Vagina (tissue), 2 donors: ENCODE data around the gene ZBP1. TPM values are rescaled to one million over a fixed set of nuclear protein-coding genes. Genes with fewer than 3 reads are reported as not detected.

Experiments used
- DNase-seq, 2 donors: peaks; one replicate each; pipeline ENCODE4 v3.0.0-alpha.2; 2017; ENCODE audit errors: extremely low spot score in 2 of 2
- H3K27ac ChIP-seq: fragments of 200-600 bp; sonication (generic); one replicate; pipeline ENCODE4 v1.5.1; 2019
- H3K27me3 ChIP-seq: fragments of 200-600 bp; sonication (generic); one replicate; pipeline ENCODE4 v1.5.1; 2019
- H3K36me3 ChIP-seq, 2 donors: fragments of 200-600 bp; sonication (generic); one replicate each; pipeline ENCODE4 v1.5.1; 2017 to 2019
- H3K4me1 ChIP-seq: fragments of 200-600 bp; sonication (generic); one replicate; pipeline ENCODE4 v1.5.1; 2019
- H3K4me3 ChIP-seq, 2 donors: fragments of 200-600 bp; sonication (generic); 1 replicate in 1 of 2; 2 replicates in 1 of 2; pipeline ENCODE4 v1.5.1; 2016 to 2019
- H3K9me3 ChIP-seq: fragments of 200-600 bp; sonication (generic); one replicate; pipeline ENCODE4 v1.5.1; 2019
- CTCF ChIP-seq, 3 experiments: fragments of 450-650 bp in 2 of 3; fragments of 200-600 bp in 1 of 3; sonication (generic) in 1 of 3; IDR thresholded peaks; one replicate each; pipeline ENCODE4 v1.5.1; 2017 to 2019; ENCODE audit warnings: antibody characterized with exemption in 3 of 3, mild to moderate bottlenecking in 2 of 3, moderate library complexity in 2 of 3
- POLR2A ChIP-seq, 2 donors: fragments of 450-650 bp; IDR thresholded peaks; one replicate each; pipeline ENCODE4 v1.6.1; 2017; ENCODE audit warnings: antibody characterized with exemption in 2 of 2, mild to moderate bottlenecking in 2 of 2, moderate library complexity in 2 of 2
- POLR2AphosphoS5 ChIP-seq, 2 donors: sonication (generic); formaldehyde crosslinking; IDR thresholded peaks; one replicate each; pipeline ENCODE4 v1.9.0; 2017; ENCODE audit warnings: antibody characterized with exemption in 2 of 2, mild to moderate bottlenecking in 2 of 2, low read depth in 1 of 2; ENCODE audit not compliant: insufficient read depth in 1 of 2
- intact Hi-C: fragments of 100-400 bp; cut with DNase I; formaldehyde crosslinking; loops from one replicate; pipeline ENCODE4 v1.15.1; 2023
- total RNA-seq: library from RNA; depleted of rRNA; stranded (reverse); fragments of >200 nt; gene quantifications from one replicate; pipeline ENCODE4 v1.2.3, GENCODE V29; 2016

The ZBP1 gene
- total RNA-seq, 1 donor from 2014 or later, result 0.74 TPM

GRCh38 chr20:57566399-57566798 lies 53.8 kb downstream of the ZBP1 start:
- DNase-seq, result no peak
- intact Hi-C loops, result no loop called here
- Histone ChIP-seq H3K36me3 (no peaks in the 10 kb centered on the region), H3K27me3 (no peaks in the 10 kb centered on the region), H3K4me1 (no peaks in the 10 kb centered on the region), H3K4me3 (no peak overlapping the region), H3K9me3 (no peaks in the 10 kb centered on the region), H3K27ac (no peak overlapping the region)
- TF ChIP-seq CTCF (IDR thresholded peaks at IDR 0.05) (no peak), POLR2A (IDR thresholded peaks at IDR 0.05) (no peak), POLR2AphosphoS5 (IDR thresholded peaks at IDR 0.05; ENCODE audit: insufficient read depth in 1 of 2, low read depth in 1 of 2) (no peak)

GRCh38 chr20:57564951-57565642 lies 55.1 kb downstream of the ZBP1 start:
- intact Hi-C loops, result no loop called here
- Histone ChIP-seq H3K27me3 (no peaks in the 10 kb centered on the region), H3K4me3 (no peak overlapping the region), H3K4me1 (no peaks in the 10 kb centered on the region), H3K36me3 (no peaks in the 10 kb centered on the region), H3K27ac (no peak overlapping the region), H3K9me3 (no peaks in the 10 kb centered on the region)
- no peak for TF ChIP-seq POLR2AphosphoS5 (IDR thresholded peaks at IDR 0.05; ENCODE audit: insufficient read depth in 1 of 2, low read depth in 1 of 2)
- TF ChIP-seq CTCF (IDR thresholded peaks at IDR 0.05), result no peak
- no peak for TF ChIP-seq POLR2A (IDR thresholded peaks at IDR 0.05)
- DNase-seq, result no peak

- Histone ChIP-seq H3K4me1 (no peaks in the 10 kb centered on the region), H3K36me3 (no peaks in the 10 kb centered on the region), H3K27ac (no peak overlapping the region), H3K27me3 (no peaks in the 10 kb centered on the region), H3K4me3 (no peak overlapping the region), H3K9me3 (no peaks in the 10 kb centered on the region)
- no peak for DNase-seq
- intact Hi-C loops, result no loop called here
- TF ChIP-seq POLR2A (IDR thresholded peaks at IDR 0.05) (no peak), POLR2AphosphoS5 (IDR thresholded peaks at IDR 0.05; ENCODE audit: insufficient read depth in 1 of 2, low read depth in 1 of 2) (no peak), CTCF (IDR thresholded peaks at IDR 0.05) (no peak)
Observed at GRCh38 chr20:57564180-57564802, 55.9 kb downstream of the ZBP1 start.

- H3K4me3 ChIP-seq, result no peak overlapping the region
- DNase-seq, result no peak
- TF ChIP-seq POLR2A (IDR thresholded peaks at IDR 0.05), result no peak
- H3K4me1 ChIP-seq, result no peaks in the 10 kb centered on the region
- no peaks in the 10 kb centered on the region for H3K27me3 ChIP-seq
- no peaks in the 10 kb centered on the region for H3K36me3 ChIP-seq
- H3K27ac ChIP-seq, result no peak overlapping the region
- intact Hi-C loops, result no loop called here
- no peaks in the 10 kb centered on the region for H3K9me3 ChIP-seq
Observed at GRCh38 chr20:57563522-57563921, 56.7 kb downstream of the ZBP1 start.

GRCh38 chr20:57562541-57563465 lies 57.4 kb downstream of the ZBP1 start:
- Histone ChIP-seq H3K4me1 (no peaks in the 10 kb centered on the region), H3K9me3 (no peaks in the 10 kb centered on the region), H3K27me3 (no peaks in the 10 kb centered on the region), H3K4me3 (no peak overlapping the region), H3K27ac (no peak overlapping the region), H3K36me3 (no peaks in the 10 kb centered on the region)
- intact Hi-C loops, result no loop called here
- TF ChIP-seq POLR2AphosphoS5 (IDR thresholded peaks at IDR 0.05; ENCODE audit: insufficient read depth in 1 of 2, low read depth in 1 of 2), result no peak
- no peak for TF ChIP-seq CTCF (IDR thresholded peaks at IDR 0.05)
- no peak for TF ChIP-seq POLR2A (IDR thresholded peaks at IDR 0.05)
- DNase-seq, result no peak
